DOHH2 (cell line): Measurements from ENCODE around the gene CRTC3.
"Not testable (repeated sequence)": the region's sequence is repeated elsewhere in the genome, so short reads cannot be mapped to it uniquely, and the experiment has no call there.

Experiments used
- H3F3A ChIP-seq: fragments of 200-600 bp; sonication (generic), shearing (Covaris generic); 2 replicates; pipeline ENCODE4 v1.6.0; 2016; ENCODE audit warnings: antibody characterized with exemption, mild to moderate bottlenecking; ENCODE audit not compliant: control insufficient read depth, insufficient read depth
- H3K27ac ChIP-seq: fragments of 200-600 bp; sonication (generic); 2 replicates; pipeline ENCODE4 v1.5.1; 2014; ENCODE audit warnings: low read depth, mild to moderate bottlenecking, low read length, moderate library complexity
- H3K27me3 ChIP-seq: fragments of 200-600 bp; sonication (generic); 2 replicates; pipeline ENCODE4 v1.6.1; 2014; ENCODE audit warnings: mild to moderate bottlenecking, low read length, mixed read lengths; ENCODE audit not compliant: control insufficient read depth
- H3K36me3 ChIP-seq: fragments of 200-600 bp; sonication (generic); 2 replicates; pipeline ENCODE4 v1.6.1; 2014; ENCODE audit warnings: mild to moderate bottlenecking, low read length, moderate library complexity, mixed read lengths; ENCODE audit not compliant: control insufficient read depth
- H3K4me1 ChIP-seq: fragments of 200-600 bp; sonication (generic); 2 replicates; pipeline ENCODE4 v1.6.1; 2014; ENCODE audit warnings: mild to moderate bottlenecking, low read length, mixed read lengths; ENCODE audit not compliant: control insufficient read depth
- H3K4me2 ChIP-seq: fragments of 200-600 bp; sonication (generic); 2 replicates; pipeline ENCODE4 v1.6.0; 2014; ENCODE audit warnings: mild to moderate bottlenecking, low read length, moderate library complexity
- H3K4me3 ChIP-seq: fragments of 200-600 bp; sonication (generic); 2 replicates; pipeline ENCODE4 v1.5.1; 2014; ENCODE audit warnings: mild to moderate bottlenecking, low read length, mixed read lengths
- H3K79me2 ChIP-seq: fragments of 200-600 bp; sonication (generic); 2 replicates; pipeline ENCODE4 v1.6.1; 2014; ENCODE audit warnings: mild to moderate bottlenecking, low read length, mixed read lengths; ENCODE audit not compliant: control insufficient read depth
- H3K9me2 ChIP-seq: fragments of 200-600 bp; sonication (generic); replicated peaks from 2 replicates; pipeline ENCODE4 v1.6.1; 2014; ENCODE audit warnings: mild to moderate bottlenecking, low read length, mixed read lengths; ENCODE audit not compliant: control insufficient read depth
- H3K9me3 ChIP-seq: fragments of 200-600 bp; sonication (generic); 2 replicates; pipeline ENCODE4 v1.6.1; 2014; ENCODE audit warnings: antibody characterized with exemption, low read length, mixed read lengths; ENCODE audit not compliant: control insufficient read depth, insufficient read depth
- H4K20me1 ChIP-seq: fragments of 200-600 bp; sonication (generic); 2 replicates; pipeline ENCODE4 v1.6.0; 2014; ENCODE audit warnings: low read depth, mild to moderate bottlenecking, antibody characterized with exemption, low read length, moderate library complexity; ENCODE audit not compliant: control insufficient read depth, insufficient read depth
- CTCF ChIP-seq: fragments of 200-600 bp; sonication (generic); IDR thresholded peaks from one replicate; pipeline ENCODE4 v1.5.1; 2014; ENCODE audit warnings: antibody characterized with exemption, mild to moderate bottlenecking, low read depth, low read length; ENCODE audit not compliant: poor library complexity, severe bottlenecking
- EZH2phosphoT487 ChIP-seq: fragments of 200-600 bp; sonication (generic); IDR thresholded peaks from 2 replicates; pipeline ENCODE4 v1.6.1; 2017; ENCODE audit warnings: borderline replicate concordance, mild to moderate bottlenecking, antibody characterized with exemption, low read length, moderate library complexity, mixed read lengths

Gene CRTC3

DNA sequence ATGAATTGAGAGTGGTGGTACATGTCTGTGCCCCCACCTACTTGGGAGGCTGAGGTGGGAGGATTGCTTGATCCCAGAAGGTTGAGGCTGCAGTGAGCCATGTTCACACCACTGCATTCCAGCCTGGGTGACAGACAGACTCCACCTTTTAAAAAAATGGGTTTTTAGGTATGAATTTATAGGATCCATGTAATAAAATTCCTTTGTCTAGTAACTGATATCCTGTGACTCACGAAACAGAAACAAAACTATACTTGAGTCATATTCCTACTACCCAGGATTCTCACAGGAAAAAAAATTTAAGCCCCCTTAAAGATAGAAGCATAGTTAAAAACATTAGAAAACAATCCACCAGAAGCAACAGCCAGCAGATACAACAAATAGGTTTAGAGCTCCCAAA lies 10.0 kb upstream of the CRTC3 start:
- no peaks in the 10 kb centered on the region for H3F3A ChIP-seq
- no peaks in the 10 kb centered on the region for H3K9me2 ChIP-seq
- H3K27ac ChIP-seq = no peak overlapping the region
- no peak for TF ChIP-seq EZH2phosphoT487
- TF ChIP-seq CTCF = no peak
- no peaks in the 10 kb centered on the region for H4K20me1 ChIP-seq
- peaks cover 7% of the 10 kb centered on the region for H3K4me1 ChIP-seq
- no peaks in the 10 kb centered on the region for H3K36me3 ChIP-seq
- H3K27me3 ChIP-seq = no peaks in the 10 kb centered on the region
- no peak overlapping the region for H3K4me2 ChIP-seq
- no peaks in the 10 kb centered on the region for H3K79me2 ChIP-seq
- H3K9me3 ChIP-seq = no peaks in the 10 kb centered on the region
- no peak overlapping the region for H3K4me3 ChIP-seq

DNA sequence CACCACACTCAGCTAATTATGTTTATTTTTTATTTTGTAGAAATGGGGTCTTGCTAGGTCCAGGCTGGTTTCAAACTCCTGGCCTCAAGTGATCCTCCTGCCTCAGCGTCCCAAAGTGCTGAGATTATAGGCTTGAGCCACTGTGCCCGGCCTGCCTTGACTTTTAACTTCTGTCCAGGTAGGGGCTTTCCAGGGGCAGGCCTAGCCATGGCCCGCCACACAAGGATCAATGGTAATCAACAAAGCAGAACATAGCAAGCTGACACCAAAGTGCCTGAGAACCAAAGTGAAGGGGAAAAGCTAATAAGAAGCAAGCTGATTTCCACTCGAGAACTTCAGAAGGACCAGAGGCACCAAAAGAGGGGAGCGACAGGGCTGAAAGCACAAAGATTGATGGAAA lies 9.4 kb upstream of the CRTC3 start:
- Histone ChIP-seq H3K9me3 (no peaks in the 10 kb centered on the region), H3K36me3 (no peaks in the 10 kb centered on the region), H4K20me1 (no peaks in the 10 kb centered on the region), H3K79me2 (no peaks in the 10 kb centered on the region), H3K27me3 (no peaks in the 10 kb centered on the region), H3K4me3 (no peak overlapping the region), H3K27ac (no peak overlapping the region), H3K4me1 (peaks cover 7% of the 10 kb centered on the region), H3K4me2 (no peak overlapping the region), H3K9me2 (no peaks in the 10 kb centered on the region), H3F3A (no peaks in the 10 kb centered on the region)
- TF ChIP-seq CTCF (no peak), EZH2phosphoT487 (no peak)

- Histone ChIP-seq H3K27me3 (no peaks in the 10 kb centered on the region), H3K4me3 (no peak overlapping the region), H3K9me2 (no peaks in the 10 kb centered on the region), H3K36me3 (no peaks in the 10 kb centered on the region), H3K4me1 (no peaks in the 10 kb centered on the region), H4K20me1 (no peaks in the 10 kb centered on the region), H3K4me2 (no peak overlapping the region), H3F3A (no peaks in the 10 kb centered on the region), H3K27ac (no peak overlapping the region), H3K9me3 (no peaks in the 10 kb centered on the region), H3K79me2 (no peaks in the 10 kb centered on the region)
- TF ChIP-seq EZH2phosphoT487 (no peak), CTCF (no peak)
Observed at GRCh38 chr15:90523373-90523772, 6.3 kb upstream of the CRTC3 start.

DNA sequence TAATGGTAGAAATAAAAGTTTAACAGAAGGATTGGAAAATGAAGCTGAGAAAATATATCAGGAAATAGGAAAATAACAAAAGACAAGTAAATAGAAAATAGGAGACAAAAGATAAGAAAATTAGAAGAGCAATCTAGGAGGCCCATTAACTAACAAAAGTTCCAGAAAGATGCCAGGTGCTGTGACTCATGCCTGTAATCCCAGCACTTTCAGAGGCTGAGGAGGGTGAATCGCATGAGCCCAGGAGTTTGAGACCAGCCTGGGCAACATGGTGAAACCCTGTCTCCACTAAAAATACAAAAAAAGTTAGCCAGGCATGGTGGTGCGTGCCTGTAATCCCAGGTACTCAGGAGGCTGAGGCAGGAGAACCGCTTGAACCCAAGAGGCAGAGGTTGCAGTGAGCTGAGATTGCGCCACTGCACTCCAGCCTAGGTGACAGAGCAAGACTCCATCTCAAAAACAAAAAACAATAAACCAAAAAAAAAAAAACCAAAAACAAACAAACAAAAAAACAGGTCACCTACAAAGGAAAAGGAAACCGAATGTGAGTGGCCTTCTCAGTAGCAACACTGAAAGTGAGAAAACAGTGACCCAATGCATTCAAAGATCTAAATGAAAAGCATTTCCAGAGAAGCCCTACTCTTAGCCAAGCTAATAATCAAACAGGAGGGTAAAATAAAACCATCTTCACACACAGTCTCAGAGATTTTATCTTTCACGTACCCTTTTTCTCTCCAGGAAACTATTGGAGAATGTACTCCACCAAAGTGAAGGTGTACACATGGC lies 5.5 kb upstream of the CRTC3 start:
- not testable (repeated sequence) for H3K27ac ChIP-seq, H3K27me3 ChIP-seq, H3K79me2 ChIP-seq, H4K20me1 ChIP-seq, H3K4me1 ChIP-seq, H3F3A ChIP-seq, H3K4me2 ChIP-seq, H3K9me2 ChIP-seq, H3K4me3 ChIP-seq, H3K9me3 ChIP-seq, H3K36me3 ChIP-seq
